K562 (cell line): ENCODE data around the gene ALOXE3. TPM values are rescaled to one million over a fixed set of nuclear protein-coding genes. Genes with fewer than 3 reads are reported as not detected.

ENCODE experiments used
- CHD2 ChIP-seq: IDR thresholded peaks from 2 replicates; pipeline ENCODE4 v1.6.1; 2011; ENCODE audit warnings: low read depth, low read length
- FOXK1 ChIP-seq: sonication (generic); formaldehyde crosslinking; IDR thresholded peaks from 2 replicates; pipeline ENCODE4 v1.8.0; 2022; ENCODE audit warnings: missing genetic modification reagents, mild to moderate bottlenecking, borderline replicate concordance
- HOMEZ ChIP-seq: fragments of 250-450 bp; sonication (Bioruptor Pico); IDR thresholded peaks from 2 replicates; pipeline ENCODE4 v1.4.0; 2020; ENCODE audit warnings: mild to moderate bottlenecking, moderate library complexity
- ID3 ChIP-seq, 2 experiments: fragments of 250-450 bp in 1 of 2; fragments of 450-650 bp in 1 of 2; sonication (Bioruptor Pico) in 1 of 2; IDR thresholded peaks; 2 replicates each; pipeline versions ENCODE4 v1.6.1 to v1.8.0; 2016 to 2021; ENCODE audit warnings: mild to moderate bottlenecking in 2 of 2, moderate library complexity in 2 of 2, missing compliant biosample characterization in 1 of 2, missing genetic modification characterization in 1 of 2
- MTA2 ChIP-seq: fragments of 450-650 bp; IDR thresholded peaks from 2 replicates; pipeline ENCODE4 v1.6.1; 2016; ENCODE audit warnings: low read depth
- NR2C2 ChIP-seq, 2 experiments: fragments of 200-800 bp in 1 of 2; sonication (Bioruptor generic) in 1 of 2; sonication (generic) in 1 of 2; formaldehyde crosslinking in 1 of 2; IDR thresholded peaks; 2 replicates each; pipeline versions ENCODE4 v1.6.1 to v1.8.0; 2016 to 2022; ENCODE audit warnings: mild to moderate bottlenecking in 1 of 2, missing compliant biosample characterization in 1 of 2, missing genetic modification characterization in 1 of 2, missing genetic modification reagents in 1 of 2
- PHF21A ChIP-seq: fragments of 450-650 bp; IDR thresholded peaks from 2 replicates; pipeline ENCODE4 v1.6.1; 2017; ENCODE audit warnings: low read depth, borderline replicate concordance
- PRPF4 ChIP-seq: fragments of 200-400 bp; formaldehyde crosslinking; IDR thresholded peaks from one replicate; pipeline ENCODE4 v1.6.1; 2017; ENCODE audit warnings: low read length, low read depth, mild to moderate bottlenecking; ENCODE audit not compliant: insufficient read depth, poor library complexity, severe bottlenecking
- SMAD1 ChIP-seq: fragments of 150-350 bp; IDR thresholded peaks from 2 replicates; pipeline ENCODE4 v1.6.1; 2014; ENCODE audit warnings: low read length, low read depth; ENCODE audit not compliant: partially characterized antibody
- STAT5A ChIP-seq: IDR thresholded peaks from 2 replicates; pipeline ENCODE4 v1.6.1; 2012; ENCODE audit warnings: low read length, inconsistent platforms, borderline replicate concordance
- THAP12 ChIP-seq: fragments of 250-450 bp; sonication (Bioruptor Pico); IDR thresholded peaks from 2 replicates; pipeline ENCODE4 v1.9.0; 2021; ENCODE audit warnings: mild to moderate bottlenecking, inconsistent platforms
- WHSC1 ChIP-seq: IDR thresholded peaks from one replicate; pipeline ENCODE4 v1.6.1; 2012; ENCODE audit warnings: low read length, control low read depth, inconsistent platforms
- ZBTB26 ChIP-seq: fragments of 450-650 bp; formaldehyde crosslinking; IDR thresholded peaks from 2 replicates; pipeline ENCODE4 v1.4.0; 2022; ENCODE audit warnings: missing genetic modification characterization
- ZBTB34 ChIP-seq: fragments of 250-450 bp; sonication (Bioruptor Pico); IDR thresholded peaks from 2 replicates; pipeline ENCODE4 v1.8.0; 2021; ENCODE audit warnings: mild to moderate bottlenecking, moderate library complexity
- ZNF124 ChIP-seq: sonication (generic); formaldehyde crosslinking; IDR thresholded peaks from 2 replicates; pipeline ENCODE4 v1.8.1; 2022; ENCODE audit warnings: missing genetic modification reagents
- ZNF146 ChIP-seq: IDR thresholded peaks from one replicate; pipeline ENCODE4 v1.6.1; 2018; ENCODE audit warnings: missing compliant biosample characterization; ENCODE audit not compliant: unreplicated experiment
- ZNF449 ChIP-seq: fragments of 250-450 bp; sonication (Bioruptor Pico); IDR thresholded peaks from 2 replicates; pipeline ENCODE4 v1.8.0; 2022; ENCODE audit warnings: moderate library complexity, mild to moderate bottlenecking, inconsistent platforms
- polyA plus RNA-seq, 8 experiments: library from polyadenylated mRNA; depleted of rRNA in 4 of 8; stranded (reverse) in 5 of 8; unstranded in 3 of 8; fragments of >200 nt; fragmentation: Nextera tagmentation in 2 of 8; fragmentation: Illumina TruSeq in 1 of 8; extraction: Ambion mirVana in 2 of 8; extraction: Trizol in 1 of 8; gene quantifications; 2 replicates each; pipeline versions ENCODE4 v1.2.1 to v1.2.3, GENCODE V29; 2011 to 2014; ENCODE audit warnings: inconsistent platforms in 1 of 8, missing spikeins in 1 of 8
- total RNA-seq, 7 experiments: library from RNA; depleted of rRNA in 6 of 7; stranded (reverse); fragments of >200 nt in 6 of 7; fragmentation: Illumina TruSeq in 2 of 7; extraction: Trizol in 2 of 7; gene quantifications; 2 replicates each; pipeline versions ENCODE4 v1.2.1 to v1.2.3, GENCODE V29; 2011 to 2021; ENCODE audit warnings: low replicate concordance in 1 of 7

The ALOXE3 gene
- total and polyA plus RNA-seq, 9 of the 15 experiments (the other 6 are each of a cell fraction or from before 2014, with no cell fraction given) = 0.04 TPM; not detected in 8

GRCh38 chr17:8120520-8121406 lies 2.4 kb upstream of the ALOXE3 start (continued):
- TF ChIP-seq STAT5A (no peak), ZNF124 (CRISPR knock-in tag) (no peak), ZNF146 (CRISPR knock-in tag) (no peak), NR2C2 (CRISPR knock-in tag; IDR thresholded peaks at IDR 0.05) (no peak), NR2C2 (tag; IDR thresholded peaks at IDR 0.05) (no peak), HOMEZ (CRISPR knock-in tag) (no peak), FOXK1 (CRISPR knock-in tag) (no peak), ID3 (CRISPR knock-in tag; IDR thresholded peaks at IDR 0.05) (no peak), ID3 (tag; IDR thresholded peaks at IDR 0.05) (no peak), ZBTB26 (CRISPR knock-in tag) (no peak), WHSC1 (no peak), SMAD1 (no peak), CHD2 (no peak), PHF21A (no peak), ZBTB34 (CRISPR knock-in tag) (no peak), PRPF4 (no peak), THAP12 (no peak), MTA2 (no peak), ZNF449 (CRISPR knock-in tag) (no peak)
